HepG2 (cell line): ENCODE results near the gene GPR155. TPM values are rescaled to one million over a fixed set of nuclear protein-coding genes. Genes with fewer than 3 reads are reported as not detected.

ENCODE experiments used
- ATAC-seq: fragments of 200-7000 bp; cut with Tn5 transposase; 3 replicates; pipeline ENCODE4 v1.9.1; 2020; ENCODE audit warnings: mild to moderate bottlenecking, moderate library complexity
- BruUV-seq: library from RNA; stranded (reverse); fragments of 400-500 nt; replicated peaks from 2 replicates; lab custom pipeline; 2021; lab: Mats Ljungman, UMichigan
- CTCF ChIA-PET: fragments of 300-600 bp; formaldehyde crosslinking; extraction: SDS; loops from one replicate; lab custom pipeline; 2021; ENCODE audit warnings: low total read pairs, inconsistent platforms, low intra/inter-chr PET ratio; lab: Yijun Ruan, JAX
- POLR2A ChIA-PET: fragments of 350-600 bp; sonication (Branson Sonifier 250); formaldehyde crosslinking; loops from one replicate; lab custom pipeline; 2020; ENCODE audit warnings: antibody characterized with exemption, inconsistent platforms; lab: Yijun Ruan, JAX
- DNase-seq: peaks from one replicate; pipeline ENCODE4 v3.0.0-alpha.2; 2015; ENCODE audit warnings: low spot score
- FAIRE-seq: peaks from 3 replicates; lab custom pipeline; 2011; peaks lifted over from hg19 to GRCh38; lab: Jason Lieb, UNC
- H2AFZ ChIP-seq: one replicate; pipeline ENCODE4 v1.6.1; 2011; ENCODE audit warnings: low read length, inconsistent platforms
- H3K27ac ChIP-seq: fragments of 300-600 bp; 3 replicates; pipeline ENCODE4 v1.8.0; 2011; ENCODE audit warnings: mixed run types, mild to moderate bottlenecking, mixed read lengths, low read length, inconsistent platforms; ENCODE audit not compliant: insufficient read depth; ENCODE audit errors: extremely low read length
- H3K27me3 ChIP-seq, 2 experiments: fragments of 200-600 bp in 1 of 2; 2 replicates in 1 of 2; 3 replicates in 1 of 2; pipeline versions ENCODE4 v1.6.0 to v1.8.0; 2011; ENCODE audit warnings: low read length in 2 of 2, mild to moderate bottlenecking in 2 of 2, moderate library complexity in 2 of 2, inconsistent platforms in 1 of 2; ENCODE audit not compliant: insufficient read depth in 2 of 2, control insufficient read depth in 1 of 2
- H3K36me3 ChIP-seq, 2 experiments: fragments of 200-600 bp in 1 of 2; replicated peaks in 1 of 2; 2 replicates in 1 of 2; 3 replicates in 1 of 2; pipeline versions ENCODE4 v1.5.1 to v1.8.0; 2011; ENCODE audit warnings: low read length in 2 of 2, inconsistent platforms in 1 of 2; ENCODE audit not compliant: insufficient read depth in 2 of 2, control insufficient read depth in 1 of 2
- H3K4me1 ChIP-seq: 2 replicates; pipeline ENCODE4 v1.5.1; 2012; ENCODE audit warnings: low read length, inconsistent platforms; ENCODE audit not compliant: insufficient read depth
- H3K4me2 ChIP-seq: 2 replicates; pipeline ENCODE4 v1.6.0; 2011; ENCODE audit warnings: low read depth, low read length, inconsistent platforms
- H3K4me3 ChIP-seq, 3 experiments: fragments of 200-600 bp in 1 of 3; sonication (generic), shearing (Covaris generic) in 1 of 3; replicated peaks in 1 of 3; 2 replicates each; pipeline ENCODE4 v1.5.1; 2011 to 2016; ENCODE audit warnings: low read length in 3 of 3, inconsistent platforms in 2 of 3, low read depth in 2 of 3, mild to moderate bottlenecking in 2 of 3, control low read depth in 1 of 3, mixed read lengths in 1 of 3; ENCODE audit not compliant: insufficient read depth in 1 of 3
- H3K79me2 ChIP-seq: one replicate; pipeline ENCODE4 v1.6.1; 2011; ENCODE audit warnings: low read length, inconsistent platforms; ENCODE audit not compliant: insufficient read depth
- H3K9ac ChIP-seq: 2 replicates; pipeline ENCODE4 v1.6.0; 2011; ENCODE audit warnings: mild to moderate bottlenecking, low read depth, low read length, inconsistent platforms; ENCODE audit not compliant: insufficient read depth
- H3K9me3 ChIP-seq: 2 replicates; pipeline ENCODE4 v1.5.1; 2012; ENCODE audit warnings: mild to moderate bottlenecking, low read length
- H4K20me1 ChIP-seq: 2 replicates; pipeline ENCODE4 v1.6.0; 2011; ENCODE audit warnings: inconsistent platforms, mild to moderate bottlenecking, low read length, moderate library complexity; ENCODE audit not compliant: insufficient read depth
- CENPX ChIP-seq: sonication (generic); formaldehyde crosslinking; IDR thresholded peaks from 2 replicates; pipeline ENCODE4 v1.9.0; 2021; ENCODE audit warnings: mild to moderate bottlenecking, missing genetic modification reagents, moderate library complexity
- EEA1 ChIP-seq: sonication (generic); formaldehyde crosslinking; IDR thresholded peaks from 2 replicates; pipeline ENCODE4 v1.5.1; 2020; ENCODE audit warnings: mild to moderate bottlenecking, missing genetic modification reagents, borderline replicate concordance
- HNF4A ChIP-seq: sonication (generic); formaldehyde crosslinking; IDR thresholded peaks from 2 replicates; pipeline ENCODE4 v1.4.0; 2020; ENCODE audit warnings: missing genetic modification reagents
- IKZF5 ChIP-seq: IDR thresholded peaks from 2 replicates; pipeline ENCODE4 v1.6.1; 2018; ENCODE audit warnings: missing genetic modification reagents, mild to moderate bottlenecking, missing compliant biosample characterization
- MYC ChIP-seq: sonication (generic); formaldehyde crosslinking; IDR thresholded peaks from 2 replicates; pipeline ENCODE4 v1.9.0; 2021; ENCODE audit warnings: missing genetic modification reagents, borderline replicate concordance
- MYPOP ChIP-seq: sonication (generic); formaldehyde crosslinking; IDR thresholded peaks from 2 replicates; pipeline ENCODE4 v1.8.1; 2023; ENCODE audit warnings: mild to moderate bottlenecking, moderate library complexity, missing genetic modification reagents
- PBX3 ChIP-seq: sonication (generic); formaldehyde crosslinking; IDR thresholded peaks from 2 replicates; pipeline ENCODE4 v1.8.1; 2023; ENCODE audit warnings: missing genetic modification reagents, inconsistent platforms, borderline replicate concordance
- POGK ChIP-seq: sonication (generic); formaldehyde crosslinking; conservative IDR thresholded peaks from 2 replicates; pipeline ENCODE4 v1.8.0; 2022; ENCODE audit warnings: mild to moderate bottlenecking, moderate library complexity, missing genetic modification reagents
- SNAI1 ChIP-seq: sonication (generic); formaldehyde crosslinking; IDR thresholded peaks from 2 replicates; pipeline ENCODE4 v1.5.0; 2020; ENCODE audit warnings: mild to moderate bottlenecking, missing genetic modification reagents, borderline replicate concordance
- TBX3 ChIP-seq: fragments of 450-650 bp; IDR thresholded peaks from 2 replicates; pipeline ENCODE4 v1.6.1; 2017; ENCODE audit warnings: antibody characterized with exemption, mild to moderate bottlenecking, inconsistent platforms, borderline replicate concordance
- TP53 ChIP-seq: sonication (generic); formaldehyde crosslinking; conservative IDR thresholded peaks from 2 replicates; pipeline ENCODE4 v1.4.0; 2020; ENCODE audit warnings: missing genetic modification reagents
- ZFX ChIP-seq: sonication (generic); formaldehyde crosslinking; IDR thresholded peaks from 2 replicates; pipeline ENCODE4 v1.4.0; 2020; ENCODE audit warnings: mild to moderate bottlenecking, low read depth, missing genetic modification reagents, moderate library complexity
- ZNF124 ChIP-seq: sonication (generic); formaldehyde crosslinking; IDR thresholded peaks from 2 replicates; pipeline ENCODE4 v1.4.0; 2020; ENCODE audit warnings: missing genetic modification reagents
- ZNF180 ChIP-seq: sonication (generic); formaldehyde crosslinking; IDR thresholded peaks from 2 replicates; pipeline ENCODE4 v1.4.0; 2020; ENCODE audit warnings: low read depth, missing genetic modification reagents, borderline replicate concordance
- ZNF263 ChIP-seq: sonication (generic); formaldehyde crosslinking; IDR thresholded peaks from 2 replicates; pipeline ENCODE4 v1.4.0; 2020; ENCODE audit warnings: missing genetic modification reagents
- ZNF30 ChIP-seq: sonication (generic); formaldehyde crosslinking; IDR thresholded peaks from 2 replicates; pipeline ENCODE4 v1.5.0; 2020; ENCODE audit warnings: mild to moderate bottlenecking, missing genetic modification reagents
- ZNF501 ChIP-seq: sonication (generic); formaldehyde crosslinking; IDR thresholded peaks from 2 replicates; pipeline ENCODE4 v1.5.1; 2020; ENCODE audit warnings: mild to moderate bottlenecking, moderate library complexity, missing genetic modification reagents
- ZNF558 ChIP-seq: sonication (generic); formaldehyde crosslinking; IDR thresholded peaks from 2 replicates; pipeline ENCODE4 v1.9.0; 2022; ENCODE audit warnings: mild to moderate bottlenecking, missing genetic modification reagents, borderline replicate concordance
- ZNF709 ChIP-seq: sonication (generic); formaldehyde crosslinking; IDR thresholded peaks from 2 replicates; pipeline ENCODE4 v1.5.0; 2020; ENCODE audit warnings: mild to moderate bottlenecking, missing genetic modification reagents
- WGBS: methylation state at CpG from one replicate; pipeline ENCODE4 v1.1.6; 2017; ENCODE audit warnings: low lambda C conversion rate; 5-methylcytosine and 5-hydroxymethylcytosine counted together
- in situ Hi-C: cut with HindIII; loops from 2 replicates; pipeline ENCODE4 v1.10.0; 2017; ENCODE audit warnings: low pct_unique_long_range_greater_than_20kb; ENCODE audit not compliant: extremely low pct_ligation_motif_present
- intact Hi-C: fragments of 100-400 bp; cut with micrococcal nuclease; formaldehyde crosslinking; loops from one replicate; pipeline ENCODE4 v1.10.0; 2022; ENCODE audit not compliant: unreplicated experiment
- polyA plus RNA-seq, 8 experiments: library from polyadenylated mRNA; depleted of rRNA in 3 of 8; stranded (reverse) in 7 of 8; unstranded in 1 of 8; fragments of >200 nt; fragmentation: Illumina TruSeq in 4 of 8; extraction: Trizol in 4 of 8; gene quantifications; 2 replicates each; pipeline versions ENCODE4 v1.2.1 to v1.2.3, GENCODE V29; 2011 to 2016; ENCODE audit warnings: low read depth in 4 of 8, missing spikeins in 1 of 8, mixed read lengths in 1 of 8; ENCODE audit not compliant: insufficient read depth in 1 of 8
- total RNA-seq, 5 experiments: library from RNA; depleted of rRNA; stranded (reverse); fragments of >200 nt; fragmentation: Illumina TruSeq; extraction: Trizol; gene quantifications; 2 replicates each; pipeline ENCODE4 v1.2.3, GENCODE V29; 2016; ENCODE audit warnings: low read depth in 1 of 5

The GPR155 gene
- total and polyA plus RNA-seq, 2 of the 13 experiments (the other 11 are each of a cell fraction or from before 2014, with no cell fraction given) = 0.15 to 0.49 TPM

GRCh38 chr2:174395969-174396630 lies 90.7 kb downstream of the GPR155 start:
- CTCF ChIA-PET = no interaction called here
- DNase-seq (peak; percentile 37), FAIRE-seq (peak; percentile 8), ATAC-seq (peak; percentile 70)
- peak overlapping the region; percentile 95 to 98 (median 96) for H3K4me3 ChIP-seq
- intact Hi-C loops (no loop called here), in situ Hi-C loops (no loop called here)
- H3K4me1 ChIP-seq = peaks cover 41% of the 10 kb centered on the region
- BruUV-seq = no TSS peak
- POLR2A ChIA-PET = interaction anchor here (0.8 to 1.6 kb wide), 8 partner anchors 17 to 430 kb away, joined by 3 to 13 read pairs (median 4); partner anchors contain the start of genes GPR155 and OLA1
- WGBS = under 1% methylated on average over 27 of the region's 27 CpGs
- peak overlapping the region; percentile 75 for H3K4me2 ChIP-seq
- H2AFZ ChIP-seq = peak overlapping the region; percentile 29
- no peaks in the 10 kb centered on the region for H3K9me3 ChIP-seq
- H3K9ac ChIP-seq = peak overlapping the region; percentile 89
- H4K20me1 ChIP-seq = no peaks in the 10 kb centered on the region; the same call in 1 of the 2 replicates
- H3K27ac ChIP-seq = peak overlapping the region; percentile 86
- H3K27me3 ChIP-seq = peaks cover 0 to 4% of the 10 kb centered on the region in 2 experiments; a peak in 1 of 5 replicates
- H3K79me2 ChIP-seq = peaks cover 41% of the 10 kb centered on the region
- no peaks in the 10 kb centered on the region for H3K36me3 ChIP-seq
- no peak for TF ChIP-seq CENPX (CRISPR knock-in tag)
- TF ChIP-seq MYPOP = 0 out of 2 replicates have a peak, but pooled peaks have one; percentile 41
- TF ChIP-seq POGK (CRISPR knock-in tag) = no peak
- TF ChIP-seq HNF4A (CRISPR knock-in tag) = no peak
- no peak for TF ChIP-seq ZFX (CRISPR knock-in tag)
- TF ChIP-seq ZNF709 = no peak; the same call in 1 of the 2 replicates
- no peak for TF ChIP-seq ZNF124
- TF ChIP-seq ZNF30 (CRISPR knock-in tag) = no peak
- TF ChIP-seq EEA1 (CRISPR knock-in tag) = no peak; the same call in none of the 2 replicates
- no peak for TF ChIP-seq PBX3 (CRISPR knock-in tag)
- TF ChIP-seq TBX3 = no peak; the same call in 1 of the 2 replicates
- no peak for TF ChIP-seq ZNF263
- no peak for TF ChIP-seq ZNF558
- peak; percentile 18 for TF ChIP-seq ZNF501 (CRISPR knock-in tag)
- no peak for TF ChIP-seq ZNF180 (CRISPR knock-in tag)
- TF ChIP-seq IKZF5 (CRISPR knock-in tag) = peak; percentile 4; the same call in 1 of the 2 replicates
- no peak for TF ChIP-seq TP53 (CRISPR knock-in tag)
- no peak for TF ChIP-seq MYC (CRISPR knock-in tag)
- no peak for TF ChIP-seq SNAI1 (CRISPR knock-in tag)
